GM12878 (cell line): ENCODE results near the gene POLA2. TPM values are rescaled to one million over a fixed set of nuclear protein-coding genes. Genes with fewer than 3 reads are reported as not detected.

Source experiments
- ATAC-seq: fragments of 200-7000 bp; cut with Tn5 transposase; 3 replicates; pipeline ENCODE4 v1.9.1; 2020; ENCODE audit warnings: mild to moderate bottlenecking, moderate library complexity
- BruUV-seq: library from RNA; stranded (reverse); fragments of 400-500 nt; replicated peaks from 2 replicates; lab custom pipeline; 2021; lab: Mats Ljungman, UMichigan
- CTCF ChIA-PET: fragments of 300-600 bp; sonication (Branson Sonifier 250); formaldehyde crosslinking; extraction: SDS; loops from one replicate; lab custom pipeline; 2021; ENCODE audit warnings: inconsistent platforms; lab: Yijun Ruan, JAX
- POLR2A ChIA-PET: fragments of 350-600 bp; formaldehyde crosslinking; extraction: SDS; loops from one replicate; lab custom pipeline; 2021; ENCODE audit warnings: inconsistent platforms; lab: Charles Lee
- RAD21 ChIA-PET: fragments of 300-600 bp; sonication (Branson Sonifier 250); formaldehyde crosslinking; loops from one replicate; lab custom pipeline; 2023; ENCODE audit warnings: antibody characterized with exemption; ENCODE audit not compliant: unreplicated experiment; lab: Charles Lee
- SMC1A ChIA-PET: fragments of 300-600 bp; sonication (Branson Sonifier 250); formaldehyde crosslinking; loops from one replicate; lab custom pipeline; 2023; ENCODE audit not compliant: unreplicated experiment, uncharacterized antibody; lab: Charles Lee
- DNase-seq: peaks from one replicate; pipeline ENCODE4 v3.0.0-alpha.2; 2011; ENCODE audit warnings: low read depth, low spot score
- FAIRE-seq: peaks from 3 replicates; lab custom pipeline; 2011; peaks lifted over from hg19 to GRCh38; lab: Jason Lieb, UNC
- H2AFZ ChIP-seq: 2 replicates; pipeline ENCODE4 v1.6.0; 2011; ENCODE audit warnings: low read depth, low read length, control low read depth; ENCODE audit not compliant: control insufficient read depth
- H3K27ac ChIP-seq: 2 replicates; pipeline ENCODE4 v1.5.1; 2011; ENCODE audit warnings: control low read depth; ENCODE audit not compliant: control insufficient read depth, insufficient read depth
- H3K27me3 ChIP-seq, 2 experiments: replicated peaks in 1 of 2; 2 replicates each; pipeline versions ENCODE4 v1.6.0 to v1.6.1; 2011; ENCODE audit warnings: low read length in 1 of 2; ENCODE audit not compliant: control insufficient read depth in 2 of 2, insufficient read depth in 2 of 2
- H3K36me3 ChIP-seq, 2 experiments: 2 replicates each; pipeline ENCODE4 v1.5.1; 2011; ENCODE audit warnings: low read length in 1 of 2; ENCODE audit not compliant: control insufficient read depth in 2 of 2, insufficient read depth in 2 of 2
- H3K4me1 ChIP-seq: 2 replicates; pipeline ENCODE4 v1.6.1; 2011; ENCODE audit warnings: mild to moderate bottlenecking, low read length, moderate library complexity, mixed read lengths; ENCODE audit not compliant: control insufficient read depth, insufficient read depth
- H3K4me2 ChIP-seq: 2 replicates; pipeline ENCODE4 v1.6.0; 2011; ENCODE audit warnings: control low read depth; ENCODE audit not compliant: control insufficient read depth, insufficient read depth
- H3K4me3 ChIP-seq: fragments of 200-600 bp; sonication (generic); 2 replicates; pipeline ENCODE4 v1.5.1; 2016
- H3K79me2 ChIP-seq: 2 replicates; pipeline ENCODE4 v1.6.0; 2011; ENCODE audit warnings: low read length; ENCODE audit not compliant: control insufficient read depth, insufficient read depth
- H3K9ac ChIP-seq: 2 replicates; pipeline ENCODE4 v1.8.0; 2011; ENCODE audit warnings: low read length, control low read depth, mixed read lengths; ENCODE audit not compliant: control insufficient read depth, insufficient read depth
- H3K9me3 ChIP-seq: replicated peaks from 3 replicates; pipeline ENCODE4 v1.5.1; 2011; ENCODE audit warnings: mild to moderate bottlenecking, low read length; ENCODE audit not compliant: control insufficient read depth, insufficient read depth
- H4K20me1 ChIP-seq: 2 replicates; pipeline ENCODE4 v1.6.0; 2011; ENCODE audit not compliant: control insufficient read depth, insufficient read depth
- CHD2 ChIP-seq: IDR thresholded peaks from 2 replicates; pipeline ENCODE4 v1.6.1; 2011; ENCODE audit warnings: low read depth, low read length, improper control_type of control experiment, borderline replicate concordance
- CHD4 ChIP-seq: fragments of 200-600 bp; sonication (generic); IDR thresholded peaks from 2 replicates; pipeline ENCODE4 v1.6.1; 2016; ENCODE audit warnings: mild to moderate bottlenecking
- EGR1 ChIP-seq, 2 experiments: IDR thresholded peaks; 1 replicate in 1 of 2; 2 replicates in 1 of 2; pipeline ENCODE4 v1.6.1; 2011 to 2012; ENCODE audit warnings: low read depth in 2 of 2, low read length in 2 of 2, borderline replicate concordance in 1 of 2, mild to moderate bottlenecking in 1 of 2, moderate library complexity in 1 of 2
- HDAC6 ChIP-seq: fragments of 200-600 bp; sonication (generic); IDR thresholded peaks from one replicate; pipeline ENCODE4 v1.8.0; 2017; ENCODE audit warnings: antibody characterized with exemption; ENCODE audit not compliant: unreplicated experiment
- IKZF1 ChIP-seq: fragments of 450-650 bp; conservative IDR thresholded peaks from 2 replicates; pipeline ENCODE4 v1.6.1; 2017; ENCODE audit warnings: antibody characterized with exemption, mild to moderate bottlenecking
- KAT2A ChIP-seq: conservative IDR thresholded peaks from 2 replicates; pipeline ENCODE4 v1.6.1; 2011; ENCODE audit warnings: low read depth, low read length; ENCODE audit not compliant: control insufficient read depth
- KLF5 ChIP-seq: fragments of 450-650 bp; IDR thresholded peaks from 2 replicates; pipeline ENCODE4 v1.6.1; 2014; ENCODE audit warnings: mild to moderate bottlenecking; ENCODE audit not compliant: partially characterized antibody
- POLR2AphosphoS2 ChIP-seq: IDR thresholded peaks from 2 replicates; pipeline ENCODE4 v1.6.1; 2011; ENCODE audit warnings: low read depth, mild to moderate bottlenecking, low read length, improper control_type of control experiment, moderate library complexity
- POLR2AphosphoS5 ChIP-seq: IDR thresholded peaks from 2 replicates; pipeline ENCODE4 v1.6.1; 2011; ENCODE audit warnings: mild to moderate bottlenecking, low read length, inconsistent platforms
- RAD51 ChIP-seq: fragments of 450-650 bp; IDR thresholded peaks from 2 replicates; pipeline ENCODE4 v1.6.1; 2016; ENCODE audit warnings: moderate library complexity, mild to moderate bottlenecking, inconsistent platforms
- RBBP5 ChIP-seq: fragments of 200-600 bp; sonication (generic); conservative IDR thresholded peaks from 2 replicates; pipeline ENCODE4 v1.6.1; 2016
- RFX5 ChIP-seq: IDR thresholded peaks from 2 replicates; pipeline ENCODE4 v1.6.1; 2011; ENCODE audit warnings: low read depth, low read length, improper control_type of control experiment
- SREBF2 ChIP-seq: IDR thresholded peaks from 2 replicates; pipeline ENCODE4 v1.6.1; 2012; ENCODE audit warnings: mild to moderate bottlenecking, low read length
- STAT3 ChIP-seq: IDR thresholded peaks from 2 replicates; pipeline ENCODE4 v1.6.1; 2011; ENCODE audit warnings: low read depth, low read length, improper control_type of control experiment
- WRNIP1 ChIP-seq: IDR thresholded peaks from 2 replicates; pipeline ENCODE4 v1.6.1; 2011; ENCODE audit warnings: low read depth, low read length, improper control_type of control experiment, borderline replicate concordance
- YBX1 ChIP-seq: fragments of 450-650 bp; IDR thresholded peaks from 2 replicates; pipeline ENCODE4 v1.6.1; 2016; ENCODE audit warnings: antibody characterized with exemption
- WGBS: methylation state at CpG from one replicate; pipeline ENCODE4 v1.1.6; 2016; ENCODE audit warnings: low lambda C conversion rate; ENCODE audit not compliant: insufficient replicate concordance, insufficient coverage; ENCODE audit errors: missing lambda C conversion rate; 5-methylcytosine and 5-hydroxymethylcytosine counted together
- in situ Hi-C: fragments of 300-500 bp; cut with MboI; formaldehyde crosslinking; loops from 9 replicates; pipeline ENCODE4 v1.14.3; 2018; ENCODE audit warnings: mixed read lengths
- intact Hi-C: fragments of 100-400 bp; cut with micrococcal nuclease; formaldehyde crosslinking; loops from one replicate; pipeline ENCODE4 v1.14.2; 2022; ENCODE audit not compliant: unreplicated experiment
- polyA plus RNA-seq, 11 experiments: library from polyadenylated mRNA; depleted of rRNA in 4 of 11; unstranded in 6 of 11; stranded (reverse) in 5 of 11; fragments of >200 nt; fragmentation: Nextera tagmentation in 4 of 11; fragmentation: Illumina TruSeq in 1 of 11; extraction: Ambion mirVana in 4 of 11; extraction: Trizol in 1 of 11; gene quantifications; 1 replicate in 1 of 11; 2 replicates in 10 of 11; pipeline versions ENCODE4 v1.2.1 to v1.2.3, GENCODE V29; 2011 to 2016; ENCODE audit warnings: inconsistent platforms in 2 of 11, missing spikeins in 2 of 11, low read depth in 1 of 11
- total RNA-seq, 4 experiments: library from RNA; depleted of rRNA in 3 of 4; stranded (reverse); fragments of >200 nt in 3 of 4; fragmentation: Illumina TruSeq in 1 of 4; extraction: Trizol in 1 of 4; gene quantifications; 2 replicates each; pipeline versions ENCODE4 v1.2.1 to v1.2.3, GENCODE V29; 2013 to 2021
- TF ChIP-seq, protein P1 (sequence below): fragments of 450-650 bp; IDR thresholded peaks from 2 replicates; pipeline ENCODE4 v1.6.1; 2017; ENCODE audit warnings: mild to moderate bottlenecking
- TF ChIP-seq, protein P2 (sequence below): IDR thresholded peaks from 2 replicates; pipeline ENCODE4 v1.6.1; 2011; ENCODE audit warnings: borderline replicate concordance, low read depth, mild to moderate bottlenecking, moderate library complexity, low read length; ENCODE audit not compliant: insufficient read depth, poor library complexity, severe bottlenecking

Gene POLA2
- total and polyA plus RNA-seq, 10 of the 15 experiments (the other 5 are each of a cell fraction or from before 2014, with no cell fraction given): 4.2 to 121 (median 56.2) TPM

DNA sequence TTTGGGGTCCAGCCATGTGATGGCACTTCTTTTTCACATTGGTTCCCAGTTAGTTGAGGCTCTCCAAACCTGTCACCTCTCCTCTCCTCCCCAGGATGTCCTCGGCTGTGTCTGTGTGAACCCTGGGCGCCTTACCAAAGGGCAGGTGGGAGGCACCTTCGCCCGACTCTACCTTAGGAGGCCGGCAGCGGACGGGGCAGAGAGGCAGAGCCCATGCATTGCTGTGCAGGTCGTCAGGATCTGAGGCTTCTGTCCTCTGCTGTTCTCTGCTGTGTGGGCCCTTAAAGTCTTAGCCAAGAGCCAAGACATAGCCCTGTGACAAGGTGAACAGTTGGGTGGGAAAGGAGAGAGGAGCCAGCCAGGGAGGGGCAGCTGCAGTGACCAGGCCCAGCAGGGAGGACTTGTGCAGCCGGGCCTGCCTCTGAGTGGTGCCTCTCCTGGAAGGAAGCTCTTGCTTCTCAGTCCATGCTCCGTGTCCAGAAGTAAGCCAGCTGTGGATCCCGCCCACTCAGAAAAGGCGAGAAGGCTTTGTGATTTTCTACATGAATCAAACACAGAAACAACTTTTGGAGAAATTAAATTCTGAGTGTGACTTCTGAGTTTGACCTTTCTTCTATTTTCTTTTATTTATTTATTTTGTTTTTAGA is 35.4 kb downstream of the POLA2 start:
- H3K27ac ChIP-seq: no peak overlapping the region
- H3K4me1 ChIP-seq: no peaks in the 10 kb centered on the region; the same call in 1 of the 2 replicates
- no peaks in the 10 kb centered on the region for H3K79me2 ChIP-seq
- TSS peak; percentile 49 for BruUV-seq
- TF ChIP-seq, protein P1, sequence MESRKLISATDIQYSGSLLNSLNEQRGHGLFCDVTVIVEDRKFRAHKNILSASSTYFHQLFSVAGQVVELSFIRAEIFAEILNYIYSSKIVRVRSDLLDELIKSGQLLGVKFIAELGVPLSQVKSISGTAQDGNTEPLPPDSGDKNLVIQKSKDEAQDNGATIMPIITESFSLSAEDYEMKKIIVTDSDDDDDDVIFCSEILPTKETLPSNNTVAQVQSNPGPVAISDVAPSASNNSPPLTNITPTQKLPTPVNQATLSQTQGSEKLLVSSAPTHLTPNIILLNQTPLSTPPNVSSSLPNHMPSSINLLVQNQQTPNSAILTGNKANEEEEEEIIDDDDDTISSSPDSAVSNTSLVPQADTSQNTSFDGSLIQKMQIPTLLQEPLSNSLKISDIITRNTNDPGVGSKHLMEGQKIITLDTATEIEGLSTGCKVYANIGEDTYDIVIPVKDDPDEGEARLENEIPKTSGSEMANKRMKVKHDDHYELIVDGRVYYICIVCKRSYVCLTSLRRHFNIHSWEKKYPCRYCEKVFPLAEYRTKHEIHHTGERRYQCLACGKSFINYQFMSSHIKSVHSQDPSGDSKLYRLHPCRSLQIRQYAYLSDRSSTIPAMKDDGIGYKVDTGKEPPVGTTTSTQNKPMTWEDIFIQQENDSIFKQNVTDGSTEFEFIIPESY: no peak
- no peak for TF ChIP-seq HDAC6
- no peak for TF ChIP-seq KLF5
- TF ChIP-seq RBBP5: no peak
- TF ChIP-seq RAD51: no peak
- TF ChIP-seq CHD2: no peak
- TF ChIP-seq KAT2A: no peak
- no peak for TF ChIP-seq STAT3
- TF ChIP-seq, protein P2, sequence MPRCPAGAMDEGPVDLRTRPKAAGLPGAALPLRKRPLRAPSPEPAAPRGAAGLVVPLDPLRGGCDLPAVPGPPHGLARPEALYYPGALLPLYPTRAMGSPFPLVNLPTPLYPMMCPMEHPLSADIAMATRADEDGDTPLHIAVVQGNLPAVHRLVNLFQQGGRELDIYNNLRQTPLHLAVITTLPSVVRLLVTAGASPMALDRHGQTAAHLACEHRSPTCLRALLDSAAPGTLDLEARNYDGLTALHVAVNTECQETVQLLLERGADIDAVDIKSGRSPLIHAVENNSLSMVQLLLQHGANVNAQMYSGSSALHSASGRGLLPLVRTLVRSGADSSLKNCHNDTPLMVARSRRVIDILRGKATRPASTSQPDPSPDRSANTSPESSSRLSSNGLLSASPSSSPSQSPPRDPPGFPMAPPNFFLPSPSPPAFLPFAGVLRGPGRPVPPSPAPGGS: no peak
- no peak for TF ChIP-seq EGR1 (IDR thresholded peaks at IDR 0.05; ENCODE audit: borderline replicate concordance in 1 of 2, low read depth in 2 of 2, low read length in 2 of 2)
- TF ChIP-seq WRNIP1: no peak
- no peak for TF ChIP-seq POLR2AphosphoS5
- TF ChIP-seq CHD4: no peak
- TF ChIP-seq POLR2AphosphoS2: no peak
- no peak for TF ChIP-seq YBX1
- TF ChIP-seq RFX5: no peak
- TF ChIP-seq SREBF2: no peak
- no peak for TF ChIP-seq IKZF1
- no peaks in the 10 kb centered on the region for H4K20me1 ChIP-seq
- CTCF ChIA-PET: interaction anchor here (0.7 to 1.2 kb wide), 3 partner anchors 11 to 22 kb away, joined by 3 to 5 read pairs (median 4); no protein-coding TSS in a partner anchor
- SMC1A ChIA-PET: interaction anchor here (1.1 kb wide), 1 partner anchor 32 kb away, joined by 3 read pairs; no protein-coding TSS in a partner anchor
- no peak overlapping the region for H3K4me2 ChIP-seq
- H3K9me3 ChIP-seq: no peaks in the 10 kb centered on the region
- intact Hi-C loops: no loop called here
- 86% methylated on average over 11 of the region's 12 CpGs for WGBS
- no peaks in the 10 kb centered on the region for H3K27me3 ChIP-seq
- ATAC-seq: no peak
- POLR2A ChIA-PET: no interaction called here
- RAD21 ChIA-PET: no interaction called here
- no peak overlapping the region for H2AFZ ChIP-seq
- no peak for DNase-seq
- in situ Hi-C loops: no loop called here
- FAIRE-seq: no peak
- H3K36me3 ChIP-seq: peaks cover 19 to 30% of the 10 kb centered on the region in 2 experiments; a peak in 3 of 4 replicates
- H3K9ac ChIP-seq: no peak overlapping the region
- no peak overlapping the region for H3K4me3 ChIP-seq
